WTC11 (cell line): ENCODE results near the gene FOXP1. TPM values are rescaled to one million over a fixed set of nuclear protein-coding genes. Genes with fewer than 3 reads are reported as not detected.
"Not testable (repeated sequence)": the region's sequence is repeated elsewhere in the genome, so short reads cannot be mapped to it uniquely, and the experiment has no call there.

Source experiments
- ATAC-seq: fragments of 200-7000 bp; cut with Tn5 transposase; 2 replicates; pipeline ENCODE4 v1.10.0; 2021; ENCODE audit warnings: mild to moderate bottlenecking, moderate library complexity
- CTCF ChIA-PET: fragments of 300-600 bp; sonication (Branson Sonifier 250); formaldehyde crosslinking; loops from one replicate; lab custom pipeline; 2021; ENCODE audit warnings: antibody characterized with exemption; lab: Charles Lee
- POLR2A ChIA-PET: fragments of 350-600 bp; sonication (Branson Sonifier 250); formaldehyde crosslinking; loops from one replicate; lab custom pipeline; 2021; ENCODE audit warnings: antibody characterized with exemption; lab: Charles Lee
- DNase-seq: peaks from one replicate; pipeline ENCODE4 v3.0.0; 2021; ENCODE audit warnings: low spot score
- H3K27ac Mint-ChIP-seq: 2 replicates; pipeline ENCODE4 v1.8.0; 2021; ENCODE audit warnings: mixed read lengths
- H3K27me3 Mint-ChIP-seq: 2 replicates; pipeline ENCODE4 v1.8.0; 2021; ENCODE audit warnings: low read depth, mild to moderate bottlenecking, moderate library complexity, mixed read lengths
- H3K36me3 Mint-ChIP-seq: 2 replicates; pipeline ENCODE4 v1.8.0; 2021; ENCODE audit warnings: mixed read lengths
- H3K4me1 Mint-ChIP-seq: 2 replicates; pipeline ENCODE4 v1.8.0; 2022; ENCODE audit warnings: mixed read lengths
- H3K4me3 Mint-ChIP-seq: 2 replicates; pipeline ENCODE4 v1.8.0; 2021; ENCODE audit warnings: mild to moderate bottlenecking, moderate library complexity, mixed read lengths
- H3K9me3 Mint-ChIP-seq: 2 replicates; pipeline ENCODE4 v1.8.0; 2021; ENCODE audit warnings: mixed read lengths
- CDX4 ChIP-seq: fragments of 250-450 bp; sonication (Bioruptor Pico); IDR thresholded peaks from 2 replicates; pipeline ENCODE4 v1.9.0; 2021; ENCODE audit warnings: moderate library complexity, mild to moderate bottlenecking, inconsistent platforms, borderline replicate concordance
- JAZF1 ChIP-seq: fragments of 250-450 bp; sonication (Bioruptor Pico); IDR thresholded peaks from 2 replicates; pipeline ENCODE4 v1.9.0; 2021; ENCODE audit warnings: moderate library complexity, mild to moderate bottlenecking, inconsistent platforms
- OVOL2 ChIP-seq: fragments of 250-450 bp; sonication (Bioruptor Pico); IDR thresholded peaks from 2 replicates; pipeline ENCODE4 v1.9.0; 2021; ENCODE audit warnings: mild to moderate bottlenecking, borderline replicate concordance
- SMAD3 ChIP-seq: sonication (generic); formaldehyde crosslinking; IDR thresholded peaks from 2 replicates; pipeline ENCODE4 v1.8.0; 2022; ENCODE audit warnings: missing genetic modification reagents, mild to moderate bottlenecking, borderline replicate concordance
- USF2 ChIP-seq: sonication (generic); formaldehyde crosslinking; IDR thresholded peaks from 2 replicates; pipeline ENCODE4 v1.8.1; 2023; ENCODE audit warnings: mild to moderate bottlenecking, missing genetic modification reagents, moderate library complexity
- ZNF671 ChIP-seq: fragments of 250-450 bp; sonication (Bioruptor Pico); IDR thresholded peaks from 2 replicates; pipeline ENCODE4 v1.8.0; 2021; ENCODE audit warnings: mild to moderate bottlenecking
- total RNA-seq: library from RNA; stranded (reverse); gene quantifications from 3 replicates; pipeline ENCODE4 v1.2.3, GENCODE V29; 2021
- TF ChIP-seq, protein P1 (sequence below): fragments of 250-450 bp; sonication (Bioruptor Pico); IDR thresholded peaks from 2 replicates; pipeline ENCODE4 v1.9.0; 2021; ENCODE audit warnings: mild to moderate bottlenecking, borderline replicate concordance
- TF ChIP-seq, protein P2 (sequence below): sonication (generic); formaldehyde crosslinking; IDR thresholded peaks from 2 replicates; pipeline ENCODE4 v1.8.0; 2023; ENCODE audit warnings: missing genetic modification reagents, mild to moderate bottlenecking, borderline replicate concordance
- TF ChIP-seq, protein P3 (sequence below): sonication (generic); formaldehyde crosslinking; IDR thresholded peaks from 2 replicates; pipeline ENCODE4 v1.8.1; 2023; ENCODE audit warnings: mild to moderate bottlenecking, missing genetic modification reagents, moderate library complexity
- TF ChIP-seq, protein P4 (sequence below): fragments of 250-450 bp; sonication (Bioruptor Pico); IDR thresholded peaks from 2 replicates; pipeline ENCODE4 v1.9.0; 2021; ENCODE audit warnings: mild to moderate bottlenecking

Gene FOXP1
- total RNA-seq, 1 experiment from 2014 or later = 25.8 TPM

DNA sequence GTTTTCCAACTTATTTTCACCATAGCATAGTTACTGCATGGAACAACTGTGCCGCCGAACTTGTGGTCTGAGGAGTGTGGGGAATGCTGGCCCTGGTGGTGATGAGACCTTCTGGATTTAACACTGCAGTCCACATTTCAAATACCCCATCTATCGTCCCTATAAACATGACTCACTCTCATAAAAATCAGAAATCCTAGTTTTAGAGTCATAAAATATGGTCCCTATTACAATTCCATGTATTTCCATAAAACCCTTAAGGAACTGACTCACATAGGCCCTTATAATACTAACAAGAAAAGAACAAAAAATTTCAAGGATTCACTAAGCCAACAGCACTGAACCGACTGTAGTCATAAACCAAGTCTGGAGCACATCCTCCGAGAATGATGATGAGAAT, 147.2 kb downstream of the FOXP1 start (continued):
- TF ChIP-seq, protein P1, sequence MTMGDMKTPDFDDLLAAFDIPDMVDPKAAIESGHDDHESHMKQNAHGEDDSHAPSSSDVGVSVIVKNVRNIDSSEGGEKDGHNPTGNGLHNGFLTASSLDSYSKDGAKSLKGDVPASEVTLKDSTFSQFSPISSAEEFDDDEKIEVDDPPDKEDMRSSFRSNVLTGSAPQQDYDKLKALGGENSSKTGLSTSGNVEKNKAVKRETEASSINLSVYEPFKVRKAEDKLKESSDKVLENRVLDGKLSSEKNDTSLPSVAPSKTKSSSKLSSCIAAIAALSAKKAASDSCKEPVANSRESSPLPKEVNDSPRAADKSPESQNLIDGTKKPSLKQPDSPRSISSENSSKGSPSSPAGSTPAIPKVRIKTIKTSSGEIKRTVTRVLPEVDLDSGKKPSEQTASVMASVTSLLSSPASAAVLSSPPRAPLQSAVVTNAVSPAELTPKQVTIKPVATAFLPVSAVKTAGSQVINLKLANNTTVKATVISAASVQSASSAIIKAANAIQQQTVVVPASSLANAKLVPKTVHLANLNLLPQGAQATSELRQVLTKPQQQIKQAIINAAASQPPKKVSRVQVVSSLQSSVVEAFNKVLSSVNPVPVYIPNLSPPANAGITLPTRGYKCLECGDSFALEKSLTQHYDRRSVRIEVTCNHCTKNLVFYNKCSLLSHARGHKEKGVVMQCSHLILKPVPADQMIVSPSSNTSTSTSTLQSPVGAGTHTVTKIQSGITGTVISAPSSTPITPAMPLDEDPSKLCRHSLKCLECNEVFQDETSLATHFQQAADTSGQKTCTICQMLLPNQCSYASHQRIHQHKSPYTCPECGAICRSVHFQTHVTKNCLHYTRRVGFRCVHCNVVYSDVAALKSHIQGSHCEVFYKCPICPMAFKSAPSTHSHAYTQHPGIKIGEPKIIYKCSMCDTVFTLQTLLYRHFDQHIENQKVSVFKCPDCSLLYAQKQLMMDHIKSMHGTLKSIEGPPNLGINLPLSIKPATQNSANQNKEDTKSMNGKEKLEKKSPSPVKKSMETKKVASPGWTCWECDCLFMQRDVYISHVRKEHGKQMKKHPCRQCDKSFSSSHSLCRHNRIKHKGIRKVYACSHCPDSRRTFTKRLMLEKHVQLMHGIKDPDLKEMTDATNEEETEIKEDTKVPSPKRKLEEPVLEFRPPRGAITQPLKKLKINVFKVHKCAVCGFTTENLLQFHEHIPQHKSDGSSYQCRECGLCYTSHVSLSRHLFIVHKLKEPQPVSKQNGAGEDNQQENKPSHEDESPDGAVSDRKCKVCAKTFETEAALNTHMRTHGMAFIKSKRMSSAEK (CRISPR knock-in tag) = no peak
- TF ChIP-seq, all 79 proteins: peak for 0

DNA sequence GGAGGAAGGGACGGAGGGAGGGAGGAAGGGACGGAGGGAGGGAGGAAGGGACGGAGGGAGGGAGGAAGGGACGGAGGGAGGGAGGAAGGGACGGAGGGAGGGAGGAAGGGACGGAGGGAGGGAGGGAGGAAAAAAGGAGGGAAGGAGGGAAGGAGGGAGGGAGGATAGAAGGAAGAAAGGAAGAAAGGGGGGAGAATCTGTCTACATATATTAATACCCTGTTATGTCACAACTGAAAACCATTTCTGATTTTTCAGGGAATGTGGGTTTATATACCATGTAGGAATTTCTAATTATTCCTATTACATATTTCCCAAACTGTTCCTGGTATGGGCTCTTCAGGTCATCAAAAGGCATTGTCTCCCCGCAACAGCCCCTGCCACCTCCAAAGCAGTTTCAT, 147.7 kb downstream of the FOXP1 start:
- ATAC-seq, H3K27me3 Mint-ChIP-seq, CTCF ChIA-PET, DNase-seq, H3K4me3 Mint-ChIP-seq, H3K27ac Mint-ChIP-seq, POLR2A ChIA-PET, H3K9me3 Mint-ChIP-seq: not testable (repeated sequence)
- Mint-ChIP-seq H3K36me3 (peaks cover 11% of the 10 kb centered on the region), H3K4me1 (peaks cover 36% of the 10 kb centered on the region)

GRCh38 chr3:71433631-71434030, 149.9 kb downstream of the FOXP1 start:
- ChIA-PET CTCF (no interaction called here), POLR2A (interaction anchor here (0.9 kb wide), 1 partner anchor 10 kb away, joined by 3 read pairs; no protein-coding TSS in a partner anchor)
- TF ChIP-seq CDX4 (CRISPR knock-in tag) (no peak), JAZF1 (no peak), SMAD3 (CRISPR knock-in tag) (no peak), ZNF671 (CRISPR knock-in tag) (no peak), OVOL2 (no peak), USF2 (CRISPR knock-in tag) (no peak)
- TF ChIP-seq, protein P2, sequence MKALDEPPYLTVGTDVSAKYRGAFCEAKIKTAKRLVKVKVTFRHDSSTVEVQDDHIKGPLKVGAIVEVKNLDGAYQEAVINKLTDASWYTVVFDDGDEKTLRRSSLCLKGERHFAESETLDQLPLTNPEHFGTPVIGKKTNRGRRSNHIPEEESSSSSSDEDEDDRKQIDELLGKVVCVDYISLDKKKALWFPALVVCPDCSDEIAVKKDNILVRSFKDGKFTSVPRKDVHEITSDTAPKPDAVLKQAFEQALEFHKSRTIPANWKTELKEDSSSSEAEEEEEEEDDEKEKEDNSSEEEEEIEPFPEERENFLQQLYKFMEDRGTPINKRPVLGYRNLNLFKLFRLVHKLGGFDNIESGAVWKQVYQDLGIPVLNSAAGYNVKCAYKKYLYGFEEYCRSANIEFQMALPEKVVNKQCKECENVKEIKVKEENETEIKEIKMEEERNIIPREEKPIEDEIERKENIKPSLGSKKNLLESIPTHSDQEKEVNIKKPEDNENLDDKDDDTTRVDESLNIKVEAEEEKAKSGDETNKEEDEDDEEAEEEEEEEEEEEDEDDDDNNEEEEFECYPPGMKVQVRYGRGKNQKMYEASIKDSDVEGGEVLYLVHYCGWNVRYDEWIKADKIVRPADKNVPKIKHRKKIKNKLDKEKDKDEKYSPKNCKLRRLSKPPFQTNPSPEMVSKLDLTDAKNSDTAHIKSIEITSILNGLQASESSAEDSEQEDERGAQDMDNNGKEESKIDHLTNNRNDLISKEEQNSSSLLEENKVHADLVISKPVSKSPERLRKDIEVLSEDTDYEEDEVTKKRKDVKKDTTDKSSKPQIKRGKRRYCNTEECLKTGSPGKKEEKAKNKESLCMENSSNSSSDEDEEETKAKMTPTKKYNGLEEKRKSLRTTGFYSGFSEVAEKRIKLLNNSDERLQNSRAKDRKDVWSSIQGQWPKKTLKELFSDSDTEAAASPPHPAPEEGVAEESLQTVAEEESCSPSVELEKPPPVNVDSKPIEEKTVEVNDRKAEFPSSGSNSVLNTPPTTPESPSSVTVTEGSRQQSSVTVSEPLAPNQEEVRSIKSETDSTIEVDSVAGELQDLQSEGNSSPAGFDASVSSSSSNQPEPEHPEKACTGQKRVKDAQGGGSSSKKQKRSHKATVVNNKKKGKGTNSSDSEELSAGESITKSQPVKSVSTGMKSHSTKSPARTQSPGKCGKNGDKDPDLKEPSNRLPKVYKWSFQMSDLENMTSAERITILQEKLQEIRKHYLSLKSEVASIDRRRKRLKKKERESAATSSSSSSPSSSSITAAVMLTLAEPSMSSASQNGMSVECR = no peak
- TF ChIP-seq, protein P3, sequence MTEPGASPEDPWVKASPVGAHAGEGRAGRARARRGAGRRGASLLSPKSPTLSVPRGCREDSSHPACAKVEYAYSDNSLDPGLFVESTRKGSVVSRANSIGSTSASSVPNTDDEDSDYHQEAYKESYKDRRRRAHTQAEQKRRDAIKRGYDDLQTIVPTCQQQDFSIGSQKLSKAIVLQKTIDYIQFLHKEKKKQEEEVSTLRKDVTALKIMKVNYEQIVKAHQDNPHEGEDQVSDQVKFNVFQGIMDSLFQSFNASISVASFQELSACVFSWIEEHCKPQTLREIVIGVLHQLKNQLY (CRISPR knock-in tag) = no peak
- TF ChIP-seq, protein P4, sequence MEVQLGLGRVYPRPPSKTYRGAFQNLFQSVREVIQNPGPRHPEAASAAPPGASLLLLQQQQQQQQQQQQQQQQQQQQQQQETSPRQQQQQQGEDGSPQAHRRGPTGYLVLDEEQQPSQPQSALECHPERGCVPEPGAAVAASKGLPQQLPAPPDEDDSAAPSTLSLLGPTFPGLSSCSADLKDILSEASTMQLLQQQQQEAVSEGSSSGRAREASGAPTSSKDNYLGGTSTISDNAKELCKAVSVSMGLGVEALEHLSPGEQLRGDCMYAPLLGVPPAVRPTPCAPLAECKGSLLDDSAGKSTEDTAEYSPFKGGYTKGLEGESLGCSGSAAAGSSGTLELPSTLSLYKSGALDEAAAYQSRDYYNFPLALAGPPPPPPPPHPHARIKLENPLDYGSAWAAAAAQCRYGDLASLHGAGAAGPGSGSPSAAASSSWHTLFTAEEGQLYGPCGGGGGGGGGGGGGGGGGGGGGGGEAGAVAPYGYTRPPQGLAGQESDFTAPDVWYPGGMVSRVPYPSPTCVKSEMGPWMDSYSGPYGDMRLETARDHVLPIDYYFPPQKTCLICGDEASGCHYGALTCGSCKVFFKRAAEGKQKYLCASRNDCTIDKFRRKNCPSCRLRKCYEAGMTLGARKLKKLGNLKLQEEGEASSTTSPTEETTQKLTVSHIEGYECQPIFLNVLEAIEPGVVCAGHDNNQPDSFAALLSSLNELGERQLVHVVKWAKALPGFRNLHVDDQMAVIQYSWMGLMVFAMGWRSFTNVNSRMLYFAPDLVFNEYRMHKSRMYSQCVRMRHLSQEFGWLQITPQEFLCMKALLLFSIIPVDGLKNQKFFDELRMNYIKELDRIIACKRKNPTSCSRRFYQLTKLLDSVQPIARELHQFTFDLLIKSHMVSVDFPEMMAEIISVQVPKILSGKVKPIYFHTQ (CRISPR knock-in tag) = no peak
- H3K36me3 Mint-ChIP-seq = peaks cover 11% of the 10 kb centered on the region
- H3K27me3 Mint-ChIP-seq = no peaks in the 10 kb centered on the region
- ATAC-seq (no peak), DNase-seq (no peak)
- no peak overlapping the region for H3K4me3 Mint-ChIP-seq
- peak overlapping the region; percentile 7; the same call in 1 of the 2 replicates for H3K27ac Mint-ChIP-seq
- H3K9me3 Mint-ChIP-seq = peaks cover 8% of the 10 kb centered on the region; the same call in 1 of the 2 replicates
- H3K4me1 Mint-ChIP-seq = peaks cover 57% of the 10 kb centered on the region
